DOHH2 (cell line): ENCODE results near the gene FAM20C.

Experiments
- H3F3A ChIP-seq: fragments of 200-600 bp; sonication (generic), shearing (Covaris generic); 2 replicates; pipeline ENCODE4 v1.6.0; 2016; ENCODE audit warnings: antibody characterized with exemption, mild to moderate bottlenecking; ENCODE audit not compliant: control insufficient read depth, insufficient read depth
- H3K27ac ChIP-seq: fragments of 200-600 bp; sonication (generic); 2 replicates; pipeline ENCODE4 v1.5.1; 2014; ENCODE audit warnings: low read depth, mild to moderate bottlenecking, low read length, moderate library complexity
- H3K27me3 ChIP-seq: fragments of 200-600 bp; sonication (generic); 2 replicates; pipeline ENCODE4 v1.6.1; 2014; ENCODE audit warnings: mild to moderate bottlenecking, low read length, mixed read lengths; ENCODE audit not compliant: control insufficient read depth
- H3K36me3 ChIP-seq: fragments of 200-600 bp; sonication (generic); 2 replicates; pipeline ENCODE4 v1.6.1; 2014; ENCODE audit warnings: mild to moderate bottlenecking, low read length, moderate library complexity, mixed read lengths; ENCODE audit not compliant: control insufficient read depth
- H3K4me1 ChIP-seq: fragments of 200-600 bp; sonication (generic); 2 replicates; pipeline ENCODE4 v1.6.1; 2014; ENCODE audit warnings: mild to moderate bottlenecking, low read length, mixed read lengths; ENCODE audit not compliant: control insufficient read depth
- H3K4me2 ChIP-seq: fragments of 200-600 bp; sonication (generic); 2 replicates; pipeline ENCODE4 v1.6.0; 2014; ENCODE audit warnings: mild to moderate bottlenecking, low read length, moderate library complexity
- H3K4me3 ChIP-seq: fragments of 200-600 bp; sonication (generic); 2 replicates; pipeline ENCODE4 v1.5.1; 2014; ENCODE audit warnings: mild to moderate bottlenecking, low read length, mixed read lengths
- H3K79me2 ChIP-seq: fragments of 200-600 bp; sonication (generic); 2 replicates; pipeline ENCODE4 v1.6.1; 2014; ENCODE audit warnings: mild to moderate bottlenecking, low read length, mixed read lengths; ENCODE audit not compliant: control insufficient read depth
- H3K9me2 ChIP-seq: fragments of 200-600 bp; sonication (generic); replicated peaks from 2 replicates; pipeline ENCODE4 v1.6.1; 2014; ENCODE audit warnings: mild to moderate bottlenecking, low read length, mixed read lengths; ENCODE audit not compliant: control insufficient read depth
- H3K9me3 ChIP-seq: fragments of 200-600 bp; sonication (generic); 2 replicates; pipeline ENCODE4 v1.6.1; 2014; ENCODE audit warnings: antibody characterized with exemption, low read length, mixed read lengths; ENCODE audit not compliant: control insufficient read depth, insufficient read depth
- H4K20me1 ChIP-seq: fragments of 200-600 bp; sonication (generic); 2 replicates; pipeline ENCODE4 v1.6.0; 2014; ENCODE audit warnings: low read depth, mild to moderate bottlenecking, antibody characterized with exemption, low read length, moderate library complexity; ENCODE audit not compliant: control insufficient read depth, insufficient read depth
- CTCF ChIP-seq: fragments of 200-600 bp; sonication (generic); IDR thresholded peaks from one replicate; pipeline ENCODE4 v1.5.1; 2014; ENCODE audit warnings: antibody characterized with exemption, mild to moderate bottlenecking, low read depth, low read length; ENCODE audit not compliant: poor library complexity, severe bottlenecking
- EZH2phosphoT487 ChIP-seq: fragments of 200-600 bp; sonication (generic); IDR thresholded peaks from 2 replicates; pipeline ENCODE4 v1.6.1; 2017; ENCODE audit warnings: borderline replicate concordance, mild to moderate bottlenecking, antibody characterized with exemption, low read length, moderate library complexity, mixed read lengths

FAM20C gene

GRCh38 chr7:175955-176354 lies 16.4 kb upstream of the FAM20C start:
- Histone ChIP-seq H3F3A (no peaks in the 10 kb centered on the region), H3K4me3 (no peak overlapping the region), H3K4me1 (no peaks in the 10 kb centered on the region), H3K36me3 (no peaks in the 10 kb centered on the region), H3K79me2 (no peaks in the 10 kb centered on the region), H3K9me3 (peaks cover 3% of the 10 kb centered on the region; the same call in 1 of the 2 replicates), H3K27ac (no peak overlapping the region), H3K9me2 (no peaks in the 10 kb centered on the region), H3K4me2 (no peak overlapping the region), H4K20me1 (no peaks in the 10 kb centered on the region), H3K27me3 (no peaks in the 10 kb centered on the region)
- TF ChIP-seq CTCF (no peak), EZH2phosphoT487 (no peak)

- Histone ChIP-seq H3K27me3 (no peaks in the 10 kb centered on the region), H3K4me1 (no peaks in the 10 kb centered on the region), H3F3A (no peaks in the 10 kb centered on the region), H3K9me2 (no peaks in the 10 kb centered on the region), H3K79me2 (no peaks in the 10 kb centered on the region), H4K20me1 (no peaks in the 10 kb centered on the region), H3K4me3 (no peak overlapping the region), H3K9me3 (peaks cover 3% of the 10 kb centered on the region; the same call in 1 of the 2 replicates), H3K27ac (no peak overlapping the region), H3K36me3 (no peaks in the 10 kb centered on the region), H3K4me2 (no peak overlapping the region)
- TF ChIP-seq EZH2phosphoT487 (no peak), CTCF (no peak)
These were observed 16.0 kb upstream of the FAM20C start for GRCh38 chr7:176381-176780.

- H3K4me3 ChIP-seq, result no peak overlapping the region
- H3K9me2 ChIP-seq, result no peaks in the 10 kb centered on the region
- no peaks in the 10 kb centered on the region for H3K36me3 ChIP-seq
- H4K20me1 ChIP-seq, result no peaks in the 10 kb centered on the region
- H3K4me1 ChIP-seq, result no peaks in the 10 kb centered on the region
- no peak overlapping the region for H3K4me2 ChIP-seq
- H3K27me3 ChIP-seq, result no peaks in the 10 kb centered on the region
- no peak for TF ChIP-seq EZH2phosphoT487
- no peak for TF ChIP-seq CTCF
- H3K79me2 ChIP-seq, result no peaks in the 10 kb centered on the region
- no peak overlapping the region for H3K27ac ChIP-seq
- no peaks in the 10 kb centered on the region for H3K9me3 ChIP-seq
- H3F3A ChIP-seq, result no peaks in the 10 kb centered on the region
These were observed 15.4 kb upstream of the FAM20C start for GRCh38 chr7:176786-177459.
